KMS-11 (cell line): Measurements from ENCODE around the gene PLEKHA1.

Experiments
- H2AFZ ChIP-seq: fragments of 200-600 bp; sonication (generic); 2 replicates; pipeline ENCODE4 v1.6.1; 2016; ENCODE audit warnings: antibody characterized with exemption, mixed run types, low read depth
- H3K27ac ChIP-seq: fragments of 200-600 bp; sonication (generic); 2 replicates; pipeline ENCODE4 v1.6.1; 2016; ENCODE audit warnings: mild to moderate bottlenecking, mixed run types
- H3K27me3 ChIP-seq: fragments of 200-600 bp; sonication (generic); 2 replicates; pipeline ENCODE4 v1.6.1; 2017; ENCODE audit warnings: mild to moderate bottlenecking, low read depth, mixed run types, moderate library complexity; ENCODE audit not compliant: insufficient read depth
- H3K36me3 ChIP-seq: fragments of 200-600 bp; sonication (generic); 2 replicates; pipeline ENCODE4 v1.6.1; 2017; ENCODE audit warnings: mild to moderate bottlenecking, mixed run types; ENCODE audit not compliant: insufficient read depth
- H3K4me1 ChIP-seq: fragments of 200-600 bp; sonication (generic); 2 replicates; pipeline ENCODE4 v1.6.1; 2016; ENCODE audit warnings: mild to moderate bottlenecking, low read depth, mixed run types; ENCODE audit not compliant: poor library complexity, severe bottlenecking
- H3K4me2 ChIP-seq: fragments of 200-600 bp; sonication (generic); 2 replicates; pipeline ENCODE4 v1.7.0; 2016; ENCODE audit warnings: mild to moderate bottlenecking, mixed run types
- H3K4me3 ChIP-seq: fragments of 200-600 bp; sonication (generic); IDR thresholded peaks from 2 replicates; pipeline ENCODE4 v1.6.1; 2017; ENCODE audit warnings: low read depth, low read length, mixed read lengths; ENCODE audit not compliant: insufficient read depth
- H3K79me2 ChIP-seq: fragments of 200-600 bp; sonication (generic); 2 replicates; pipeline ENCODE4 v1.6.1; 2016; ENCODE audit warnings: low read depth, mixed run types; ENCODE audit not compliant: insufficient read depth
- H3K9ac ChIP-seq: fragments of 200-600 bp; sonication (generic); 2 replicates; pipeline ENCODE4 v1.6.1; 2016; ENCODE audit warnings: mild to moderate bottlenecking, mixed run types
- H4K20me1 ChIP-seq: fragments of 200-600 bp; sonication (generic); 2 replicates; pipeline ENCODE4 v1.6.1; 2016; ENCODE audit warnings: mild to moderate bottlenecking, mixed run types; ENCODE audit not compliant: insufficient read depth
- CTCF ChIP-seq: fragments of 200-600 bp; sonication (generic); conservative IDR thresholded peaks from 2 replicates; pipeline ENCODE4 v1.6.1; 2017; ENCODE audit warnings: low read depth, mild to moderate bottlenecking, antibody characterized with exemption, low read length, moderate library complexity, mixed read lengths

PLEKHA1 gene

GRCh38 chr10:122450353-122450990, 76.0 kb downstream of the PLEKHA1 start:
- H2AFZ ChIP-seq, result no peak overlapping the region
- no peak for TF ChIP-seq CTCF
- no peaks in the 10 kb centered on the region for H4K20me1 ChIP-seq
- H3K27me3 ChIP-seq, result no peaks in the 10 kb centered on the region
- no peak overlapping the region for H3K9ac ChIP-seq
- no peaks in the 10 kb centered on the region for H3K79me2 ChIP-seq
- no peaks in the 10 kb centered on the region for H3K36me3 ChIP-seq
- H3K27ac ChIP-seq, result no peak overlapping the region
- no peaks in the 10 kb centered on the region for H3K4me1 ChIP-seq
- H3K4me3 ChIP-seq, result no peak overlapping the region
- no peak overlapping the region for H3K4me2 ChIP-seq

GRCh38 chr10:122454071-122454470, 79.6 kb downstream of the PLEKHA1 start:
- no peak overlapping the region for H3K9ac ChIP-seq
- H3K27me3 ChIP-seq, result no peaks in the 10 kb centered on the region
- H2AFZ ChIP-seq, result no peak overlapping the region
- no peaks in the 10 kb centered on the region for H3K4me1 ChIP-seq
- no peak for TF ChIP-seq CTCF
- H3K36me3 ChIP-seq, result no peaks in the 10 kb centered on the region
- H3K27ac ChIP-seq, result no peak overlapping the region
- no peaks in the 10 kb centered on the region for H4K20me1 ChIP-seq
- H3K4me2 ChIP-seq, result no peak overlapping the region
- no peaks in the 10 kb centered on the region for H3K79me2 ChIP-seq
- no peak overlapping the region for H3K4me3 ChIP-seq

- H3K4me3 ChIP-seq, result no peak within 1 kb of the TSS
- H3K4me1 ChIP-seq, result no peaks in the 10 kb centered on the region
- no peaks in the 10 kb centered on the region for H4K20me1 ChIP-seq
- no peaks in the 10 kb centered on the region for H3K36me3 ChIP-seq
- H3K79me2 ChIP-seq, result no peaks in the 10 kb centered on the region
- H3K9ac ChIP-seq, result no peak within 1 kb of the TSS
- no peak within 1 kb of the TSS for H3K27ac ChIP-seq
- no peak within 1 kb of the TSS for H2AFZ ChIP-seq
- H3K4me2 ChIP-seq, result no peak within 1 kb of the TSS
- no peak for TF ChIP-seq CTCF
- no peaks in the 10 kb centered on the region for H3K27me3 ChIP-seq
These were observed 80.1 kb downstream of the PLEKHA1 start, which contains the start of gene ARMS2 for GRCh38 chr10:122454603-122455080. Gene ARMS2 (plus strand): TSS chr10:122454653. CDS start chr10:122454728, 75 bp downstream.

- H3K4me2 ChIP-seq, result no peak overlapping the region
- H3K36me3 ChIP-seq, result no peaks in the 10 kb centered on the region
- no peaks in the 10 kb centered on the region for H4K20me1 ChIP-seq
- no peak for TF ChIP-seq CTCF
- no peaks in the 10 kb centered on the region for H3K79me2 ChIP-seq
- no peak overlapping the region for H3K27ac ChIP-seq
- H2AFZ ChIP-seq, result no peak overlapping the region
- no peaks in the 10 kb centered on the region for H3K4me1 ChIP-seq
- no peak overlapping the region for H3K4me3 ChIP-seq
- no peaks in the 10 kb centered on the region for H3K27me3 ChIP-seq
- no peak overlapping the region for H3K9ac ChIP-seq
These were observed 81.0 kb downstream of the PLEKHA1 start for GRCh38 chr10:122455376-122456079.
